Endothelial cell of umbilical vein (primary cell): Measurements from ENCODE around the gene USP46. TPM values are rescaled to one million over a fixed set of nuclear protein-coding genes. Genes with fewer than 3 reads are reported as not detected.

ENCODE experiments used
- BruUV-seq: library from RNA; stranded (reverse); fragments of 400-500 nt; replicated peaks from 2 replicates; lab custom pipeline; 2021; lab: Mats Ljungman, UMichigan
- CTCF ChIA-PET: fragments of 300-600, 350-600 bp; sonication (Branson Sonifier 250); formaldehyde crosslinking; loops from one replicate; lab custom pipeline; 2021; ENCODE audit warnings: antibody characterized with exemption, inconsistent platforms; lab: Charles Lee
- POLR2A ChIA-PET: fragments of 300-600, 350-600 bp; sonication (Branson Sonifier 250); formaldehyde crosslinking; loops from one replicate; lab custom pipeline; 2021; ENCODE audit warnings: antibody characterized with exemption, inconsistent platforms; lab: Charles Lee
- DNase-seq: peaks from one replicate; pipeline ENCODE4 v3.0.0-alpha.2; 2011; ENCODE audit warnings: low read depth, low spot score
- FAIRE-seq: peaks from 2 replicates; lab custom pipeline; 2011; peaks lifted over from hg19 to GRCh38; lab: Jason Lieb, UNC
- H2AFZ ChIP-seq: 2 replicates; pipeline ENCODE4 v1.6.0; 2012; ENCODE audit warnings: low read depth, low read length, control low read depth, inconsistent platforms
- H3K27ac ChIP-seq: 2 replicates; pipeline ENCODE4 v1.5.1; 2011; ENCODE audit warnings: low read depth, mild to moderate bottlenecking, control low read depth, low read length, moderate library complexity; ENCODE audit not compliant: insufficient read depth
- H3K27me3 ChIP-seq, 2 experiments: 2 replicates each; pipeline versions ENCODE4 v1.6.0 to v1.6.1; 2011; ENCODE audit warnings: low read length in 2 of 2, mixed read lengths in 1 of 2; ENCODE audit not compliant: control insufficient read depth in 2 of 2, insufficient read depth in 2 of 2
- H3K36me3 ChIP-seq, 2 experiments: 2 replicates in 1 of 2; 3 replicates in 1 of 2; pipeline ENCODE4 v1.5.1; 2011; ENCODE audit warnings: low read length in 2 of 2, mild to moderate bottlenecking in 1 of 2, moderate library complexity in 1 of 2; ENCODE audit not compliant: control insufficient read depth in 2 of 2, insufficient read depth in 2 of 2; ENCODE audit errors: extremely low read depth in 1 of 2
- H3K4me1 ChIP-seq: 3 replicates; pipeline ENCODE4 v1.5.1; 2011; ENCODE audit warnings: mild to moderate bottlenecking, low read length; ENCODE audit not compliant: control insufficient read depth, insufficient read depth; ENCODE audit errors: extremely low read depth
- H3K4me2 ChIP-seq: 2 replicates; pipeline ENCODE4 v1.6.1; 2011; ENCODE audit warnings: low read length, control low read depth, mixed read lengths; ENCODE audit not compliant: insufficient read depth
- H3K4me3 ChIP-seq, 3 experiments: fragments of 200-600 bp in 1 of 3; sonication (generic), shearing (Covaris generic) in 1 of 3; replicated peaks in 1 of 3; 2 replicates each; pipeline ENCODE4 v1.5.1; 2011 to 2016; ENCODE audit warnings: control low read depth in 3 of 3, low read length in 3 of 3, mild to moderate bottlenecking in 2 of 3, inconsistent platforms in 1 of 3, low read depth in 1 of 3, moderate library complexity in 1 of 3; ENCODE audit not compliant: insufficient read depth in 1 of 3
- H3K79me2 ChIP-seq: 2 replicates; pipeline ENCODE4 v1.6.0; 2012; ENCODE audit warnings: low read length, inconsistent platforms; ENCODE audit not compliant: control insufficient read depth, insufficient read depth
- H3K9ac ChIP-seq: replicated peaks from 2 replicates; pipeline ENCODE3; 2011; ENCODE audit warnings: low read length, control low read depth; ENCODE audit not compliant: insufficient read depth; ENCODE audit errors: extremely low read depth
- H3K9me1 ChIP-seq: replicated peaks from 3 replicates; pipeline ENCODE4 v1.6.0; 2011; ENCODE audit warnings: mild to moderate bottlenecking, low read length; ENCODE audit not compliant: control insufficient read depth, insufficient read depth; ENCODE audit errors: extremely low read depth
- H3K9me3 ChIP-seq: replicated peaks from 2 replicates; pipeline ENCODE4 v1.5.1; 2012; ENCODE audit warnings: low read length, inconsistent platforms; ENCODE audit not compliant: control insufficient read depth, insufficient read depth
- H4K20me1 ChIP-seq: replicated peaks from 2 replicates; pipeline ENCODE3; 2011; ENCODE audit warnings: mild to moderate bottlenecking, low read length; ENCODE audit not compliant: control insufficient read depth, insufficient read depth; ENCODE audit errors: extremely low read depth
- EZH2 ChIP-seq: IDR thresholded peaks from 2 replicates; pipeline ENCODE4 v1.6.1; 2012; ENCODE audit warnings: borderline replicate concordance, low read depth, mild to moderate bottlenecking, moderate library complexity, low read length, inconsistent platforms; ENCODE audit not compliant: severe bottlenecking
- FOS ChIP-seq: IDR thresholded peaks from 2 replicates; pipeline ENCODE4 v1.6.1; 2011; ENCODE audit warnings: mild to moderate bottlenecking, low read length, moderate library complexity, borderline replicate concordance; ENCODE audit not compliant: insufficient read depth
- GATA2 ChIP-seq: IDR thresholded peaks from 2 replicates; pipeline ENCODE4 v1.7.0; 2011; ENCODE audit warnings: low read depth, mild to moderate bottlenecking, moderate library complexity, mixed read lengths, low read length; ENCODE audit not compliant: insufficient read length, insufficient read depth
- JUN ChIP-seq: IDR thresholded peaks from 2 replicates; pipeline ENCODE4 v1.6.1; 2011; ENCODE audit warnings: borderline replicate concordance, low read depth; ENCODE audit not compliant: insufficient read length, insufficient read depth
- MYC ChIP-seq: IDR thresholded peaks from one replicate; pipeline ENCODE4 v1.6.1; 2011; ENCODE audit warnings: mild to moderate bottlenecking, low read depth, low read length
- POLR2A ChIP-seq: IDR thresholded peaks from 2 replicates; pipeline ENCODE4 v1.6.1; 2012; ENCODE audit warnings: low read depth, mild to moderate bottlenecking, control low read depth, low read length
- POLR2AphosphoS5 ChIP-seq: IDR thresholded peaks from 2 replicates; pipeline ENCODE4 v1.6.1; 2012; ENCODE audit warnings: low read depth, mild to moderate bottlenecking, control low read depth, low read length, moderate library complexity; ENCODE audit not compliant: insufficient read depth
- dilution Hi-C: fragments of 300-500 bp; cut with MboI; formaldehyde crosslinking; loops from one replicate; pipeline ENCODE4 v1.15.0; 2019; ENCODE audit warnings: low sequenced_read_pairs; ENCODE audit not compliant: extremely low pct_ligation_motif_present
- intact Hi-C: fragments of 100-400 bp; cut with micrococcal nuclease; formaldehyde crosslinking; loops from one replicate; pipeline ENCODE4 v1.10.0; 2022
- polyA plus RNA-seq, 4 experiments: library from polyadenylated mRNA; depleted of rRNA in 3 of 4; stranded (reverse) in 3 of 4; unstranded in 1 of 4; fragments of >200 nt; gene quantifications; 2 replicates each; pipeline versions ENCODE4 v1.2.1 to v1.2.3, GENCODE V29; 2011 to 2012; ENCODE audit warnings: missing spikeins in 1 of 4
- total RNA-seq: library from RNA; stranded (reverse); gene quantifications from 2 replicates; pipeline ENCODE4 v1.2.3, GENCODE V29; 2021
- TF ChIP-seq, protein P1 (sequence below), 2 donors: IDR thresholded peaks; 1 replicate in 1 of 2; 2 replicates in 1 of 2; pipeline ENCODE4 v1.5.1; 2011; ENCODE audit warnings: low read length in 2 of 2, mild to moderate bottlenecking in 2 of 2, moderate library complexity in 2 of 2, control low read depth in 1 of 2, inconsistent platforms in 1 of 2, low read depth in 1 of 2; ENCODE audit not compliant: insufficient read depth in 1 of 2; ENCODE audit errors: extremely low read depth in 1 of 2
- TF ChIP-seq, protein P2 (sequence below): IDR thresholded peaks from 2 replicates; pipeline ENCODE4 v1.6.1; 2011; ENCODE audit not compliant: insufficient read depth, insufficient read length

Gene USP46
- total and polyA plus RNA-seq, 2 donors (not counting 3 experiments of a cell fraction or from before 2014, with no cell fraction given): 5.2 to 23.7 TPM

DNA sequence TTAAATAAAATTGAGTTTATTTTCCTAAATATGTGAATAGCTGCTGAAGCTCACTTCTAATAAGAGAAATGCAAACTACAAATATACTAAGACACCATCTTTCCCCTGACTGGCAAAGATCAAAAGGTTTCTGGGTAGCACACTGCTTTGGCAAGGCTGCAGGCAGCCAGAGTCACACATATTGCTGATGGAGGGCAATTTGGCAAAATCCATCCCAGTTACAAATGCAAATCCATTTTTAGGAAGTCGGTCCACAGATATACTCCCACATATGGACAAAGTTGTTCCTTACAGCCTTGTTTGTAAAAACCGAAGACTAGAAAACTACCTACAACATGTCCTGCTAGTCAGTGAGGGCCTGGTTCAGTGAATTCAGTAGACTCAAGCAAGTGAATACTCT lies 12.4 kb downstream of the USP46 start:
- intact Hi-C loops: no loop called here
- no peaks in the 10 kb centered on the region for H3K9me3 ChIP-seq
- no peaks in the 10 kb centered on the region for H3K36me3 ChIP-seq
- no peak overlapping the region for H3K9ac ChIP-seq
- peaks cover 19% of the 10 kb centered on the region for H3K4me1 ChIP-seq
- H2AFZ ChIP-seq: no peak overlapping the region
- FAIRE-seq (no peak), DNase-seq (no peak)
- no peak overlapping the region for H3K27ac ChIP-seq
- H3K9me1 ChIP-seq: no peaks in the 10 kb centered on the region
- H4K20me1 ChIP-seq: no peaks in the 10 kb centered on the region
- CTCF ChIA-PET: interaction anchor here (0.6 to 1.6 kb wide), 4 partner anchors 11 to 76 kb away, joined by 3 to 7 read pairs (median 5); partner anchors contain the start of gene USP46
- H3K27me3 ChIP-seq: no peaks in the 10 kb centered on the region
- H3K79me2 ChIP-seq: peaks cover 35% of the 10 kb centered on the region
- BruUV-seq: no TSS peak
- no peak overlapping the region for H3K4me2 ChIP-seq
- POLR2A ChIA-PET: interaction anchor here (0.8 kb wide), 1 partner anchor 65 kb away, joined by 3 read pairs; no protein-coding TSS in a partner anchor
- TF ChIP-seq EZH2: no peak
- TF ChIP-seq POLR2A: no peak
- TF ChIP-seq POLR2AphosphoS5: no peak
- TF ChIP-seq, protein P1, sequence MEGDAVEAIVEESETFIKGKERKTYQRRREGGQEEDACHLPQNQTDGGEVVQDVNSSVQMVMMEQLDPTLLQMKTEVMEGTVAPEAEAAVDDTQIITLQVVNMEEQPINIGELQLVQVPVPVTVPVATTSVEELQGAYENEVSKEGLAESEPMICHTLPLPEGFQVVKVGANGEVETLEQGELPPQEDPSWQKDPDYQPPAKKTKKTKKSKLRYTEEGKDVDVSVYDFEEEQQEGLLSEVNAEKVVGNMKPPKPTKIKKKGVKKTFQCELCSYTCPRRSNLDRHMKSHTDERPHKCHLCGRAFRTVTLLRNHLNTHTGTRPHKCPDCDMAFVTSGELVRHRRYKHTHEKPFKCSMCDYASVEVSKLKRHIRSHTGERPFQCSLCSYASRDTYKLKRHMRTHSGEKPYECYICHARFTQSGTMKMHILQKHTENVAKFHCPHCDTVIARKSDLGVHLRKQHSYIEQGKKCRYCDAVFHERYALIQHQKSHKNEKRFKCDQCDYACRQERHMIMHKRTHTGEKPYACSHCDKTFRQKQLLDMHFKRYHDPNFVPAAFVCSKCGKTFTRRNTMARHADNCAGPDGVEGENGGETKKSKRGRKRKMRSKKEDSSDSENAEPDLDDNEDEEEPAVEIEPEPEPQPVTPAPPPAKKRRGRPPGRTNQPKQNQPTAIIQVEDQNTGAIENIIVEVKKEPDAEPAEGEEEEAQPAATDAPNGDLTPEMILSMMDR (IDR thresholded peaks at IDR 0.05; ENCODE audit: extremely low read depth in 1 of 2, insufficient read depth in 1 of 2, low read depth in 1 of 2, low read length in 2 of 2): no peak
- TF ChIP-seq FOS: no peak
- TF ChIP-seq JUN: no peak
- TF ChIP-seq, protein P2, sequence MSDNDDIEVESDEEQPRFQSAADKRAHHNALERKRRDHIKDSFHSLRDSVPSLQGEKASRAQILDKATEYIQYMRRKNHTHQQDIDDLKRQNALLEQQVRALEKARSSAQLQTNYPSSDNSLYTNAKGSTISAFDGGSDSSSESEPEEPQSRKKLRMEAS: no peak
- TF ChIP-seq MYC: no peak
- no peak for TF ChIP-seq GATA2
- dilution Hi-C loops: no loop called here
- no peak overlapping the region for H3K4me3 ChIP-seq
